ENCODE data around the gene RPL37. TPM values are rescaled to one million over a fixed set of nuclear protein-coding genes. Genes with fewer than 3 reads are reported as not detected.

RPL37 gene
- total and polyA plus RNA-seq, 2 donors (not counting 3 experiments of a cell fraction or from before 2014, with no cell fraction given) = 259 to 1,348 TPM

DNA sequence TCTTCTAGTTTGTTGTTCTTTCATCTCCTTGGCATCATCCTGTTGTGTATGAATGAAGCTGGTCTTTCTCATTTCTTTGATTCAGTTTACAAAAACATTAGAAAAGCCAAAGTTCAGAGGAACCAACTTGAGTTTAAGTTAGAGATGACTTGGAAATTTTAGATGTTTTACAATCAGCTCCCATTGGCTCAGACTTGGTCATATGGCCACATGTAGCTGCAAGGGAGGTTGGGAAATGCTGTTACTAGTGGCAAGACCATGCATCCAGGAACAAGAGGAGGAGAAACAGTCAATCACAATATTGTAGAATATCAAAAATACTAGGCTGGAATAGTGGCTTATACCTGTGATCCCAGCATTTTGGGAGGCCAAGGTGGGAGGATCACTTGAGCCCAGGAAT is 25.7 kb upstream of the RPL37 start:
- TF ChIP-seq, protein P1, sequence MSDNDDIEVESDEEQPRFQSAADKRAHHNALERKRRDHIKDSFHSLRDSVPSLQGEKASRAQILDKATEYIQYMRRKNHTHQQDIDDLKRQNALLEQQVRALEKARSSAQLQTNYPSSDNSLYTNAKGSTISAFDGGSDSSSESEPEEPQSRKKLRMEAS (IDR thresholded peaks at IDR 0.05; ENCODE audit: insufficient read depth, insufficient read length) = no peak
- TF ChIP-seq JUN (IDR thresholded peaks at IDR 0.05; ENCODE audit: borderline replicate concordance, insufficient read depth, insufficient read length, low read depth) (no peak), MYC (IDR thresholded peaks at IDR 0.05; ENCODE audit: low read depth, low read length) (no peak), FOS (IDR thresholded peaks at IDR 0.05; ENCODE audit: borderline replicate concordance, insufficient read depth, low read length) (no peak), EZH2 (IDR thresholded peaks at IDR 0.05; ENCODE audit: borderline replicate concordance, low read depth, low read length, severe bottlenecking) (no peak), POLR2A (IDR thresholded peaks at IDR 0.05; ENCODE audit: low read depth, low read length) (no peak), POLR2AphosphoS5 (IDR thresholded peaks at IDR 0.05; ENCODE audit: insufficient read depth, low read depth, low read length) (no peak), GATA2 (IDR thresholded peaks at IDR 0.05; ENCODE audit: insufficient read depth, insufficient read length, low read depth, low read length) (no peak)
- TF ChIP-seq, protein P2, sequence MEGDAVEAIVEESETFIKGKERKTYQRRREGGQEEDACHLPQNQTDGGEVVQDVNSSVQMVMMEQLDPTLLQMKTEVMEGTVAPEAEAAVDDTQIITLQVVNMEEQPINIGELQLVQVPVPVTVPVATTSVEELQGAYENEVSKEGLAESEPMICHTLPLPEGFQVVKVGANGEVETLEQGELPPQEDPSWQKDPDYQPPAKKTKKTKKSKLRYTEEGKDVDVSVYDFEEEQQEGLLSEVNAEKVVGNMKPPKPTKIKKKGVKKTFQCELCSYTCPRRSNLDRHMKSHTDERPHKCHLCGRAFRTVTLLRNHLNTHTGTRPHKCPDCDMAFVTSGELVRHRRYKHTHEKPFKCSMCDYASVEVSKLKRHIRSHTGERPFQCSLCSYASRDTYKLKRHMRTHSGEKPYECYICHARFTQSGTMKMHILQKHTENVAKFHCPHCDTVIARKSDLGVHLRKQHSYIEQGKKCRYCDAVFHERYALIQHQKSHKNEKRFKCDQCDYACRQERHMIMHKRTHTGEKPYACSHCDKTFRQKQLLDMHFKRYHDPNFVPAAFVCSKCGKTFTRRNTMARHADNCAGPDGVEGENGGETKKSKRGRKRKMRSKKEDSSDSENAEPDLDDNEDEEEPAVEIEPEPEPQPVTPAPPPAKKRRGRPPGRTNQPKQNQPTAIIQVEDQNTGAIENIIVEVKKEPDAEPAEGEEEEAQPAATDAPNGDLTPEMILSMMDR (IDR thresholded peaks at IDR 0.05; ENCODE audit: extremely low read depth in 1 of 2, insufficient read depth in 1 of 2, low read depth in 1 of 2, low read length in 2 of 2) = no peak
- no TSS peak for BruUV-seq (replicated peaks)
- Histone ChIP-seq H4K20me1 (replicated peaks; ENCODE audit: control insufficient read depth, extremely low read depth, insufficient read depth, low read length) (no peaks in the 10 kb centered on the region), H3K9ac (replicated peaks; ENCODE audit: extremely low read depth, insufficient read depth, low read length) (no peak overlapping the region), H2AFZ (ENCODE audit: low read depth, low read length) (no peak overlapping the region), H3K79me2 (ENCODE audit: control insufficient read depth, insufficient read depth, low read length) (no peaks in the 10 kb centered on the region), H3K36me3 (ENCODE audit: control insufficient read depth in 2 of 2, extremely low read depth in 1 of 2, insufficient read depth in 2 of 2, low read length in 2 of 2) (peaks cover 0 to under 1% of the 10 kb centered on the region in 2 experiments), H3K9me3 (replicated peaks; ENCODE audit: control insufficient read depth, insufficient read depth, low read length) (no peaks in the 10 kb centered on the region), H3K9me1 (replicated peaks; ENCODE audit: control insufficient read depth, extremely low read depth, insufficient read depth, low read length) (no peaks in the 10 kb centered on the region), H3K27ac (ENCODE audit: insufficient read depth, low read depth, low read length) (no peak overlapping the region), H3K27me3 (ENCODE audit: control insufficient read depth in 2 of 2, insufficient read depth in 2 of 2, low read length in 2 of 2) (no peaks in the 10 kb centered on the region), H3K4me3 (replicated peaks in 1 of 3; ENCODE audit: insufficient read depth in 1 of 3, low read depth in 1 of 3, low read length in 3 of 3) (no peak overlapping the region), H3K4me2 (ENCODE audit: insufficient read depth, low read length) (no peak overlapping the region), H3K4me1 (ENCODE audit: control insufficient read depth, extremely low read depth, insufficient read depth, low read length) (no peaks in the 10 kb centered on the region)
- intact Hi-C loops (cut with micrococcal nuclease) (no loop called here), dilution Hi-C loops (cut with MboI; ENCODE audit: extremely low pct_ligation_motif_present, low sequenced_read_pairs) (no loop called here)
- DNase-seq (ENCODE audit: low read depth, low spot score) = no peak
- no peak for FAIRE-seq
- ChIA-PET CTCF (interaction anchor here (0.8 to 1.4 kb wide), 3 partner anchors 18 to 1254 kb away, joined by 3 to 4 read pairs (median 3); partner anchors contain the start of gene CARD6), POLR2A (no interaction called here)
